Right renal cortex interstitium (tissue), 3 donors: ENCODE results near the gene TIMM29. TPM values are rescaled to one million over a fixed set of nuclear protein-coding genes. Genes with fewer than 3 reads are reported as not detected.

Experiments
- DNase-seq, 3 donors: peaks; one replicate each; pipeline ENCODE4 v3.0.0-alpha.2; 2013; ENCODE audit warnings: low read depth in 3 of 3, low spot score in 2 of 3
- polyA plus RNA-seq, 3 donors: library from polyadenylated mRNA; unstranded; fragments of 120-200 nt; gene quantifications; one replicate each; pipeline ENCODE4 v1.2.1, GENCODE V29; 2013; ENCODE audit not compliant: insufficient read length in 3 of 3

The TIMM29 gene
- polyA plus RNA-seq, 3 donors, result 21.5 to 24.7 (median 21.7) TPM

DNA sequence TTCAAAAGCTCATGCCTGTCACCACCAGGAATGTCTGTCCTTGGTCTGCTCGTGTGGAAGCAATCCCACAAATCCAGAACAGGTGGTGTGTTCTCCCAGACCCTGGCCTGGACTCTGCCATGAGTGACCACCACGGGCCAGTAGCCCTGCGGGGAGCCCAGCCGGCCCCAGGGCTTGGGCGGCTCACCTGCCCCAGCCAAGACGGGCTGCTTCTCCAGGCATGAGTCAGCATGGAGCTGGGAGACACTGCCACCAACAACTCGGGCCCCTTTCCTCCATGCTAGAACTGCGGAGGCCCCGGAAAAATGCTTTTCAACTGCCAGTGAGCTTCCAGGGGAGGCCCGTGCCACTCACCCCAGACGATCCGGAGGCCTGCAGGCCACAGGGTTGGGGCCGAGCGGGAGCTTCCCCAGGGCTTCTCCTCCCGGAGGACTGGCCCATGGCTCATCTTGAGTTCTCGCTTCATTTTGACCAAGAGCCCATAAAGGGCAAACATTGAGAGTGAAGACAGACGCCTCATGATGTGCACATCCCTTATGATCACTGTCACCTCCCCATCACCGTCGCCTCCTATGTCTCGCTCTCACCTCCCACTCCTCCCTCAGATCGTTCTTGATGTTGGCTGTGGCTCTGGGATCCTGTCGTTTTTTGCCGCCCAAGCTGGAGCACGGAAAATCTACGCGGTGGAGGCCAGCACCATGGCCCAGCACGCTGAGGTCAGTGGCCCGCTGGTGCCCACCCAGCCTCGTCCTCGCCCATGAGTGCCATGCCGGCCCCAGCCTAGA, 16.8 kb upstream of the TIMM29 start:
- DNase-seq, result no peak

DNA sequence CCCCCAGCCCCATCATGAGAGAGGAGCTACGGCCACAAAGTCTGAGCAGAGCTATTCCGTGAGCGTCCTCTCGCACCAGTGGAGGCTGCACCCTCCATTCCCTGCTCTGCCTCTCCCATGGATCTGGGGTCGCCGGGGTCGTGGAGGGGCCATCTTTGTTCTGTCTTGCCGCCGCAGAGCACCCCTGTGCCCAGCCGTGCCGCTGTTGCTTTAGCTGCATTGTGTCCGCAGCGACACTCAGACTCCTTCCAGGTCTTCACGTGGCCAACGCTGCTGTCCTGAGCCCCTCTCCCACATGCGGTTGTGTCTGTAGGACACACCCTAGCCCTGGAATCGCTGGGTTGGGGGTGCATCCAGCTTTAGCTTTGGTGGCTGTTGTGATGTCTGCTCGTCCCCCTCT, 16.0 kb upstream of the TIMM29 start:
- no peak for DNase-seq

DNA sequence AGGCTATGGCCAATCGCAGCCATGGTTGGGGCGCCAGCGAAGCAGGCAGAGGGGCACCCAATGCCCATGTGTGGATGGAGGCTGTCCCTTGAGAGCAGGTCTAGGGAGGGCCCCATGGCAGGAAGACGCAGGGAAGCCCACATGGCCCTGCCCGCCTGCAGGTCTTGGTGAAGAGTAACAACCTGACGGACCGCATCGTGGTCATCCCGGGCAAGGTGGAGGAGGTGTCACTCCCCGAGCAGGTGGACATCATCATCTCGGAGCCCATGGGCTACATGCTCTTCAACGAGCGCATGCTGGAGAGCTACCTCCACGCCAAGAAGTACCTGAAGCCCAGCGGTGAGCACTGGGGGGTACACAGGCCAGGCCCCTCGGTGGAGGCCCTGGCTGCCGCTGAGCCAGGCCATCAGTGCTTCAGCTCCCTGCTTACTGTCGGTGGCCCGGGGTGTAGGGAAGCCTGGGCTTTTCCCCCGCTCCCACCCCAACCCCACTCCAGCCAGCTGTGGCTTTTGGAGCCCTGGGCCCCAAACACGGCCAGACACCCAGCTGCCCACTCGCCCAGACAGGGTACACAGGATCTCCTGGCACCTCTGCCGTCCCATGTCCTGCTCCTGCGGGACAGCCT, 14.8 kb upstream of the TIMM29 start:
- no peak for DNase-seq

DNA sequence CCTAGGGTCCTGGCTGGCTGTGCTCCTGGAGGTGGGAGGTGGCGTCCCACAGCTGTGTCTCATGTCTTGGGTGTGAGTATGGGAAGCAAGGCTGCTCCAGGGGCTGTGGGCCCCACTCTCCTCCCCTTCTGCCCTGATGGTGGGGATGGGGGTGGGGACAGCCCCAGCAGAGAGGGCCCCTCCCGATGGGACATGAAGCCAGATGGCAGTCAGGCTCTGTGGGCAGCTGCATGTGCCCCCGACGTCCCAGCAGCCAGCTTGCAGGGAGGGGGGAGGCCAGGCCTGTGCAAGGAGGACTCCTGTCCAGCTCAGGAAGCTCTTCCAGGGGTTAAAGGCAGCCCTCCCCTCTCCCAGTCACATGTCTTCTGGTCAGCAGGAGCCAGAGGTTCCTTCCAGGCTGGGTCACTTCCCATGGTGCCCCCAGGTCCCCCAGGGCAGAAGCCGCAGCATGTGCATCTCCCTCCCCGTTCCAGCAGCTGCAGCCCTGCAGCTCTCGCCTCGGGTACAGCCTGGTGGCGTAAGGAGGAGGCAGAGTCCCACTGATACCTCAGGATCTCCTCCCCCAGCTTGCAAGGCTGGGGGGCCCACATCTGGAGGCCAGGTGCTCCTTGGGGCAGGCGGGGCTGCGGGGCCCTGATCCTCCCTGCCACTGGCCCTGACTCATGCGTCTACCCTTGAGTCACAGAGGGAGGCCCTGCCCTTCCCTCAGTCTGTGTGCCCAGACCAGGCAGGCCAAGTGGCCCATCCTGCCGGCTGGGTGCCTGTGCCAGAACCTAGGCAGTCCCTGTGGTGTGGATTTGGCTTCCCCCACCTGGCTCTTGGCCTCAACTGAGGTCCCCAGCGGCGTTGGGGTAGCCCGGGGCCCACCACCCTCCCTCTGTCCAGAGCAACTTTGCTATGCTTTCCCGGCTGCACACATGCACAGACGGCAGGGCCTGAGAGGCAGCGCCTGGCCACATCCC, 13.2 kb upstream of the TIMM29 start:
- DNase-seq, result no peak

DNA sequence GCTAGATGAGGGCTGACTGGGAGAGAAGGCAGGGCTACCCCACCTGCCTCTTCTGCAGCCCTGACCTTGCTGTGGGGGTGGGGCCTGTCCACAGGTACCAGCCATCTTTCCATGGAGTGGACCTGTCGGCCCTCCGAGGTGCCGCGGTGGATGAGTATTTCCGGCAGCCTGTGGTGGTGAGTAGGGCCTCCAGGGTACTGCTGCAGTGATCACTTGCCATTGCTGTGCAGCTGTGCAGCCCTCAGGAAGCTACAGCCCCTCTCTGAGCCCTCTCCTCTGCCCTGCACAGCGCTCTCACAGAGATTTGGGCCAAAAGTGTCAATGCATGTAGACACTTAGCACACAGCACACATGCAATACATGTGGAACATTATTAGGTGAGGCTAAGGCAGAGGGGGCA, 12.0 kb upstream of the TIMM29 start:
- no peak for DNase-seq

DNA sequence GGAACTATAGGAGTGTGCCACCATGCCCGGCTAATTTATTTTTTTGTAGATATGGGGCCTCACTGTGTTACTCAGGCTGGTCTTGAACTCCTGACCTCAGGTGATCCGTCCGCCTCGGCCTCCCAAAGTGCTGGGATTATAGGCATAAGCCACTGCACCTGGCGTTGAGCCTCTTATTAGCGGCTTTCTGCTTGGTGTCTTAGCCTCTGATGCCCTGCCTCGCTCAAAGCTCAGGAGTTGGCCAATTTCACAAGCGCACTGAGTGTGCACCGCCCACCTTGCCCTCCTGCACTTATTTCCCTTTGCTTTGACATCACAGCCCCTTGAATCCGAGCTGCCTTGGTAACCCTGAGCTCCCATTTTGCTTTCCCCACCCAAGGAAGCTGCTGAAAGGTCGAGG, 10.3 kb upstream of the TIMM29 start:
- DNase-seq, result no peak

DNA sequence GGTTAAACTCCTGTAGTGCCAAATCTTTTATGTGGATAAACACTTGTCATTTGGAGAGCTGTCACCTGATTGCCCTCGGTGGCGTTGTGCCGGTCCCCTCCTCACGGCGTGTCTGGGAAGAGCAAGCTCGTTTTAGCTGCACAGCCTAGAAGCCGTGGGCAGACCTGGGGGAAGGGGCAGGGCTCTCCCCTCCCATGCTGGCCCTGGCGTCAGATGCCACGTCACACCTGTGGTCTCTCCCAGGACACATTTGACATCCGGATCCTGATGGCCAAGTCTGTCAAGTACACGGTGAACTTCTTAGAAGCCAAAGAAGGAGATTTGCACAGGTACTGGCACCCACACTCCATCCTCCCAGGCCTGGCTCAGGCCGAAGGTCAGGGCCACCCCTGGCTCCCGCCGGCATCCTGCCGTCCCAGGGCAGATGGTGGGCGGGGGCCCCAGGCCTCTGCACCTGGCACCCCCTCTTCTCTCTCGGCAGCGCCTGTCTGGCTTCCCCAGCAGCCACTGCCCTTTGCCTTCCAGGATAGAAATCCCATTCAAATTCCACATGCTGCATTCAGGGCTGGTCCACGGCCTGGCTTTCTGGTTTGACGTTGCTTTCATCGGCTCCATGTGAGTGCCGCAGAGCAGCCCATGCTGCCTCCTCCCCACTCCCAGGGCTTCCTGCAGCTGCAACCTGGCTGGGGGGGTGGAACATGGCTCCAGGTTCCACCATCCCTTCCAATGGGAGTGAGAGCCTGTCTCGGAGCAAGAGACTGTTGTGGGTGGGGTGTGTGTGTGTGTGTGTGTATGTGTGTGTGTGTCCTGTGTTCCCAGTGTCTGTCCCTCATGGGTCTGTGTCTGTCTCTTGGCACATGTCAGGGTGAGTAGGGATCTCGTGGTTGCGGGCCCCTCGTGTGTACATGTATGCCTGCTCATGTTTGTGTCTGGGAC, 9.0 kb upstream of the TIMM29 start:
- no peak for DNase-seq

DNA sequence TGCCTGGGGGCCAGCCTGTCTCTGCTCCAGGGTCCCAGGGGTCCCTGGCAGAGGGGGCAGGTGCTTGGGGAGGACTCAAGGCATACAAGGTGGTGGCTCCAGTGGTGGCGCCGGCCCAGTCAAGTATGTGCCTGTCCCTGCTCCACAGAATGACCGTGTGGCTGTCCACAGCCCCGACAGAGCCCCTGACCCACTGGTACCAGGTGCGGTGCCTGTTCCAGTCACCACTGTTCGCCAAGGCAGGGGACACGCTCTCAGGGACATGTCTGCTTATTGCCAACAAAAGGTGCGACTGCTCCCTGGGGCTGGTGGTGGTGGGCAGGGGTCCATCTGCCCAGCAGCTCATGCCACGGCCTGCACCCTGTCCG, 8.3 kb upstream of the TIMM29 start:
- no peak for DNase-seq

DNA sequence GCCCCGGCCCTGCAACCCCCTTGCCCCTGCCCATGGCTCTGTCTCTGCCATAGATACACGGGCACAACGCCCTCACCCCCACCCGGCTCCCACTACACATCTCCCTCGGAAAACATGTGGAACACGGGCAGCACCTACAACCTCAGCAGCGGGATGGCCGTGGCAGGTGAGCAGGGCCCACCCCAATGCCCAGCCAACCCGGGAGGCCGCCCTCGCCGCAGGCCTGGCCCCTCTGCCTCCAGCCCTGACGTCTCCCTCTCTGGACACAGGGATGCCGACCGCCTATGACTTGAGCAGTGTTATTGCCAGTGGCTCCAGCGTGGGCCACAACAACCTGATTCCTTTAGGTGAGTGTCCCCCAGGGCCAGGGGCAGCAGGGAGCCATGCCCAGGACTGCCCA, 7.8 kb upstream of the TIMM29 start:
- DNase-seq, result no peak

DNA sequence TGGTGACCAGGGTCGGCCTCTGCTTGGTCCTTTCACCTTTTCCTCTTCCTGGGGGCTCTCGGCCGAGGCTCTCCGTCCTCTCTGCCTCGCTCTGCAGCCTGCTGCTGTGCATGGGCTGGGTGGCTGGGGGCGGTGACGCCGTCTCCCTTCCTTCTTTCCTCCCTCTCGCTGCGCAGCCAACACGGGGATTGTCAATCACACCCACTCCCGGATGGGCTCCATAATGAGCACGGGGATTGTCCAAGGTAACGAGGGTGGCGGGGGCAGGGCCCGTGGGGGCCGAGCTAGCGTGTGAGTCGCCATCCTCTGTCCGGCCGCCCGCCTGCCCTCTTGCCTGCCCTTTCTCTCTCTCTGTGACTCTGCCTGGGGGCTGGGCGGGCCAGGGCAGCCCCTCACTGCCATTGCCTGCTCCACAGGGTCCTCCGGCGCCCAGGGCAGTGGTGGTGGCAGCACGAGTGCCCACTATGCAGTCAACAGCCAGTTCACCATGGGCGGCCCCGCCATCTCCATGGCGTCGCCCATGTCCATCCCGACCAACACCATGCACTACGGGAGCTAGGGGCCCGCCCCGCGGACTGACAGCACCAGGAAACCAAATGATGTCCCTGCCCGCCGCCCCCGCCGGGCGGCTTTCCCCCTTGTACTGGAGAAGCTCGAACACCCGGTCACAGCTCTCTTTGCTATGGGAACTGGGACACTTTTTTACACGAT, 7.3 kb upstream of the TIMM29 start:
- DNase-seq, result no peak

DNA sequence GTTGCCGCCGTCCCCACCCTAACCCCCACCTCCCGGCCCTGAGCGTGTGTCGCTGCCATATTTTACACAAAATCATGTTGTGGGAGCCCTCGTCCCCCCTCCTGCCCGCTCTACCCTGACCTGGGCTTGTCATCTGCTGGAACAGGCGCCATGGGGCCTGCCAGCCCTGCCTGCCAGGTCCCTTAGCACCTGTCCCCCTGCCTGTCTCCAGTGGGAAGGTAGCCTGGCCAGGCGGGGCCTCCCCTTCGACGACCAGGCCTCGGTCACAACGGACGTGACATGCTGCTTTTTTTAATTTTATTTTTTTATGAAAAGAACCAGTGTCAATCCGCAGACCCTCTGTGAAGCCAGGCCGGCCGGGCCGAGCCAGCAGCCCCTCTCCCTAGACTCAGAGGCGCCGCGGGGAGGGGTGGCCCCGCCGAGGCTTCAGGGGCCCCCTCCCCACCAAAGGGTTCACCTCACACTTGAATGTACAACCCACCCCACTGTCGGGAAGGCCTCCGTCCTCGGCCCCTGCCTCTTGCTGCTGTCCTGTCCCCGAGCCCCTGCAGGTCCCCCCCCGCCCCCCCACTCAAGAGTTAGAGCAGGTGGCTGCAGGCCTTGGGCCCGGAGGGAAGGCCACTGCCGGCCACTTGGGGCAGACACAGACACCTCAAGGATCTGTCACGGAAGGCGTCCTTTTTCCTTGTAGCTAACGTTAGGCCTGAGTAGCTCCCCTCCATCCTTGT, 6.5 kb upstream of the TIMM29 start:
- DNase-seq, result no peak

DNA sequence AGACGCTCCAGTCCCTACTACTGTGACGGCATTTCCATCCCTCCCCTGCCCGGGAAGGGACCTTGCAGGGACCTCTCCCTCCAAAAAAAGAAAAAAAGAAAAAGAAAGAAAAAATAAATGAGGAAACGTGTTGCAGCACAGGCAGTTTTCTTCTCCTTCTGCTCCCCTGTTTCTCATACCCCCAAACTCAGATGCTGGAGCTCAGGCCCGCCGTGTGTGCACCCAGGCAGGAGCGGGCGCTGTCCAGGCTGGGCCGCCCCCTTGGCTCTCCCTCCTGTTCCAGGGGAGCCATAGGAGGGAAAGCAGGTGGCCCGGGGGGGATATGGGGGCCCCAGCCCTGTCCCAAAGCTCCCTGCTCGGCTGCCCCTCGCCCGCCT, 6.0 kb upstream of the TIMM29 start:
- DNase-seq, result no peak

DNA sequence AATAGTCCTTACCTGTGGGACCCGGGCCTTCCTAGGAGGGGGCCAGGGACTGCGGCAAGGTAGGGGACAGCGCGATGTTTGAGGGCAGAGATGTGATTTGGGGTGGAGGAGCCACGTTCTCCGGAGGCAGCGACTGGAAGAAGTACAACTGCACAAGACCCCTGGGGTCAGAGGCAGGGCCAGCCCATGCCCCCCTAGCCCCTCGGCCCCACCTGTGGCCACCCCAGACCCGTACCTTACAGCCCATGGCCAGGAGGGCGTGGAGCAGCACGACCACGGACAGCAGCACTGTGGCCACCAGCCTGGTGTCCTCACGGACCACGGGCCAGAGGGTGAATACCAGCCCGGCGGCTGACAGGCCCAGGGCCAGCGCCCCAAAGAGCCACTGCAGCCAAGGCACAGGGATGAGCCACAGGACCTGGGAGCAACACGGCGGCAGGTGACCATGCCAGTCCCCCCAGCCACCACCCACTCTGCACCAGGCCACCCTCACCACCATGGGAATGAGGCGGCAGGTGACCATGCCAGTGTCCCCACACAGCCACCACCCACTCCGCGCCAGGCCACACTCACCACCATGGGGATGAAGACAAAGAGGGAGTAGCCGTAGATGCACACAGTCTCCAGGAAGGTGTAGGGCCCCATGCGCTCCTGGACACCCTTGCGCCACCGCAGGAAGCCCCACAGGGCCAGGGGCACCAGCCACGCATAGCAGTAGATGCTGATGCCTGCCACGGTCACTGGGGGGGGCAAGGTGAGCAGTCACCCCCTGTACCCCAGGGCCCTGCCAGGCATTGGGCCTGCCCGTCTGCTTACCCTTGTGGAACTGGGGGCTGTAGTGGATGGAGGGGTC, 5.1 kb upstream of the TIMM29 start:
- no peak for DNase-seq

DNA sequence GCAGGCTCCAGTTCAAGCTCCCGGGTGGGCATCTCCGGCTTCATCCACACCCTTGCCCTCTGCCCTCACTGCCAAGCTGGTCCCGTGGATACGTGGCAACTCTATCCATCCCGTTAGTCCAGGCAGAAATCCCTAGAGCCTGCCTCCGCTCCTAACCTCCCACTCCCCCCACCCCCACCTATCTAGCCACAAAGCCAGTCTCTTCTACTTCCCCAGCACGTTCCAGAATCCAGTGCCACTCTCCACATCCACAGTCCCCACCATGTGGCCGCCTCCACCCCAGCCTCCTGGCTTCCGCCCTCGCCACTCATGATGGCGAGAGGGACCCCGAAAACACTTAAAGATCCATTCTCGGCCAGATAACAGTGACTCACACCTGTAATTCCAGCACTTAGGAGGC, 4.0 kb upstream of the TIMM29 start:
- no peak for DNase-seq

DNA sequence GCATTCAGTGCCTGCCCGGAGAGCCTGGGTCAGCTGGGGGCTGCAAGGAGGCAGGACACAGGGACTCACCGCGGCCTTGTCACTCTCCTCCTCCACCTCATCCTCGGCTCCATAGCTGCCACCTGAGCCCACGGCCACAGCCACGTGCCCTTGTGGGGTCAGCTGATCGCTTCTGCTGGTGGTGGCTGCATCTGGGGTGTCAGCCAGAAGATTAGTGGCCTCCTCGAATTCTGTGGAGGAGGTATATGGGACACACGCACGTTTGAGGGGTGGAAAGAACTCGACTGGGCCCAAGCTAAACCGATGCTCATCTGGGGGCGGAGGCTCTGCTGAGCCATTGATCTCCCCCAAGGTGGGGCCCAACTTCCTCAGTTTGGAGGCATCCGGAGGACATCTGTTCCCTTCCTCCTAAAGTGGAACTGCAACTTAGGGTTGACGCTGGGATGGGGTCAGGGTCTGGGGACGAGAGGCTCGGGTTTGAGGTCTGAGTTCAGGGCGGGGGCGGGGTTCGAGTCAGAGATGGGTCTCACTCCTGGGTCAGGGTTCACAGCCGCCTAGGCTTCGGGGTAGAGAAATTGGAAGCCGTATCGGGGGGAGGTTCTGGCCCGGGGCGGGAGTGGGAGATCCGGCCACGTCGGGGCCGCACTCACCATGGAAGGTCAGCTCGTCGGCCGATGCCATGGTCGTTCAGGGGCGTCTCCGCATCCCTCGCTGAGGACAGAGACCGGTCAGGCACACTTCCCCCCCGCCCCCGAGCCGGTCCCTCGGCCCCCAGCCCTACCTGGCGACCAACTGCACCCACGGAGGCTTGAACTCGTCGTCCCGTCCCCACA, 665 bp upstream of the TIMM29 start:
- no peak for DNase-seq

DNA sequence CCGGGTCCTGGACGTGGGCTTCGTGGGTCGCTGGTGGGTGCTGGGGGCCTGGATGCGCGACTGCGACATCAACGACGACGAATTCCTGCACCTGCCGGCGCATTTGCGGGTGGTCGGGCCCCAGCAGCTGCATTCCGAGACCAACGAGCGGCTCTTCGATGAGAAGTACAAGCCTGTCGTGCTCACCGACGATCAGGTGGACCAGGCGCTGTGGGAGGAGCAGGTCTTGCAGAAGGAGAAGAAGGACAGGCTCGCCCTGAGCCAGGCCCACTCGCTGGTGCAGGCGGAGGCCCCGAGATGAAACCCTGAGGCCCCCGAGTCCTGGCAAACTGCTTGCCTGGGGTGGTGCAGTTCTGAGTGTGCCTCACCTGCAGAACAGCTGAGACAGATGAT, 787 bp downstream of the TIMM29 start:
- no peak for DNase-seq

DNA sequence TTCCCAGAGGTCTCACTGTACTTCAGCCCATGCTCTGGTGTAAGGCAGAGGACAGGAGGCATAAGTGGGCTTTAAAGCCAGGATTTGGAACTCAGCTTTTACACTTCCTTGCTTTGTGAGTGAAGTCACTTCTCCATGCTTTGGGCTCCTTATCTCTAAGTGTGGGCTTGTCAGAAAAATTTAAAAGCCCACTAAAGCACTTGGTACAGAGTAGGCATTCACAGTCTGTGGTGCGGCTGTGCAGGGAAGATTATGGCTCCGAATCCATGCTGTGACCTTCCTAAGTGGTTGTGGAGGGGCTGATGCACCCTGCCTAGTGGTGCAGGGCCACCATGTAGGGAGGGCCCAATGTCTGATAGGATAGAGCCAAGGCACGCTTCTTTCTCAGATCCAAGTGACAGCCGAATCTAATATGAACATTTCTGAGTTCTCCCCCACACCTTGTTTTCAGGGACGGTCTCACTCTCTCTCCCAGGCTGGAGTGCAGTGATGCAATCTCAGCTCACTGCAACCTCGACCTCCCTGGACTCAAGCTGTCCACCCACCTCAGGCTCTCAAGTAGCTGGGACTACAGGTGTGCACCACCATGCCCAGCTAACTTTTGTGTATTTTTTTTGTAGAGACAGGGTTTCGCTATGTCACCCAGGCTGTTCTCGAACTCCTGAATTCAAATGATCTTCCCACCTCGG, 6.9 kb downstream of the TIMM29 start:
- no peak for DNase-seq
